HG03469 (cell line): ENCODE data around the gene RALGAPA2.

Source experiments
- ATAC-seq: cut with Tn5 transposase; IDR thresholded peaks from one replicate; pipeline ENCODE4 v1.9.1; 2021; ENCODE audit warnings: mild to moderate bottlenecking, moderate library complexity, moderate number of reproducible peaks; ENCODE audit not compliant: unreplicated experiment

Gene RALGAPA2

DNA sequence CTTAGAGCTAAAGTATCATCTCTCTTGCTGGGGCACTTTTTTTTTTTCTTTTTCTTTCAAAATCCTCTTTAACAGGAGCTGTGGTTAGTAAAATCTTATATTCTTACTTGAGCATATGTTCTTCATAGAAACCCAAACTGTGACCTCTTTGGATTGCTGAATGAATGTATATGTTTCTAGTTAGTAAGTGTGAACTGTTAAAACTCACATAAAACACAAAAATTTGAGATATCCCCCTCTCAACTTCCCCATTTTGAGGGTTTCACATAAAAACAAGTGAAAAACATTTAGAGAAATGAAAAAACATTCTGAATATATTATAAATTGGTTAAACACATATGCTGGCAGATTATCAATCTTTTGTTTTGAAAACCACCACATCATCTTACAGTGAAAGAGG lies 266.4 kb downstream of the RALGAPA2 start:
- ATAC-seq = no peak

- ATAC-seq = no peak
Measured at GRCh38 chr20:20443504-20443903, 268.9 kb downstream of the RALGAPA2 start.

DNA sequence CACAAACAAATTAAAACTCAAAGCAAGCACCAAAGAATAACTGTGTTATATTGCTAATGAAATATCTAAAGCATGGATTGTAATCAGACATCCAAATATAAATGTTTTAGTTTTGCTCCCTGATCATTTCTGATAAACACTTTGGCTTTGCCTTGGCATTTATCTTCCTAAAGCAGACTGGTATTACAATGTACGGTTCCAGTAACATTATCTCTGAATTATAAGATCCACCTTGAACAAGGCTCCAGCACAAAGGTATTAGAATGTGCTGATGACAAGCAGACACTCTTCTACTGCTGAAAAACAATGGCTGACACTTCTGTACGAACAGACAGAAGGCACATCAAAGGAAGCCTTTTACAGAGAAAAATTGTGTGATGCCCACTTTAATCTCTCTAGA lies 270.0 kb downstream of the RALGAPA2 start:
- no peak for ATAC-seq

DNA sequence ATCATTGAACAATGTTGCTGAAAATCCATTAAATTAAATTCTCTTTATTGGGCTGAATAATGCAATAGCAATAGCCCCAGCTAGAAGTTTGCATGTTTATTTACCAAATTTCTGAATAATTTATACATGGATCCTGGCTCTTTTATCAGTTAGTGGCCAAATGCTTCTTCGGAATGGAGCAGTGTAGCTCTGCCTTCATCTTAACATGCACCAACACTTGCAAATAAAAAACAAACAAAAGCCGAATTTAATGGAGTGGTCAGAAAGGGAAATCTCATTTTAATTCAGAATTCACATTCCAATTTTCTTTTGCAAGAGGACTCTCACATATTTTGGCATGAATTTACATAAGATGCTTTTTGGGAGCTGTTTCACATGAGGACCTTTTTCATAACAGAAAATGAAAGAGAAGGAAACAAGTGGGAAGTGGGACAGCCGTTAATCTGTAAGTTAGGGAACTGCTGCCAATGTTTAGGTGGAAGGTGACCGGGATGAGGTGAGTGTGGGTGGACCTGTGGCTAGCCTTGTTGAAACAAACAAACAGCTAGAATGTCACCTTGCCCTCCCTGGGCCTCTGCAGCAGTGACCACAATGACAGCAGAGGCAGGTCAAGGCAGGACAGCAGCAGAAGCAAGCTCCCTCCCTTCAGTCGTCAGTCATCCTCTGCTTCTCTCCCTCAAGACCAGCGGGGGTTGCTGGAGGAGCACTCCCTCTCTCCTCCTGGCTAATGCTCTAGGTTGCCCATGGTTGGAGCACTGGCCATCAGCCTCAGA lies 271.4 kb downstream of the RALGAPA2 start:
- ATAC-seq = no peak

GRCh38 chr20:20440481-20440880 lies 272.0 kb downstream of the RALGAPA2 start:
- no peak for ATAC-seq

GRCh38 chr20:20439602-20440190 lies 272.7 kb downstream of the RALGAPA2 start:
- no peak for ATAC-seq

GRCh38 chr20:20437314-20437713 lies 275.1 kb downstream of the RALGAPA2 start:
- no peak for ATAC-seq

DNA sequence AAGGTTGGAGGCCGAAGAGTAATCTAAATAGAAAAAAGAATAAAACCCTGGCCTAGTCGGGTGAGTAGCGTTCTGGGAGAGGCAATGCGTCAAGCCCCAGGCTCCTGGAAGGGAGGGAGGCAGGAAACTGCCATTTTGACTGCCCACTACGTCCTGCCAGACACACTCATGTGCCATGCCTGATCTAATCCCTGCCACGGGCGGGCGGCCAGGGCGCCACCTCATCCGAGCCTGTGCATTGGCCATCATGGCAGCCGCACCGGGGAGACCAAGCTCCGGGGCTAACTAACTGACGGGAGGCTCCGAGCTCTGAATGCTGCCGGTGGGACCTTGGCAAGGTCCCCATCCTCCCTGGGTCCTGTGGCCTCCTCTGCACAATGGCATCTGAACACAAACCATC lies 275.8 kb downstream of the RALGAPA2 start:
- no peak for ATAC-seq

DNA sequence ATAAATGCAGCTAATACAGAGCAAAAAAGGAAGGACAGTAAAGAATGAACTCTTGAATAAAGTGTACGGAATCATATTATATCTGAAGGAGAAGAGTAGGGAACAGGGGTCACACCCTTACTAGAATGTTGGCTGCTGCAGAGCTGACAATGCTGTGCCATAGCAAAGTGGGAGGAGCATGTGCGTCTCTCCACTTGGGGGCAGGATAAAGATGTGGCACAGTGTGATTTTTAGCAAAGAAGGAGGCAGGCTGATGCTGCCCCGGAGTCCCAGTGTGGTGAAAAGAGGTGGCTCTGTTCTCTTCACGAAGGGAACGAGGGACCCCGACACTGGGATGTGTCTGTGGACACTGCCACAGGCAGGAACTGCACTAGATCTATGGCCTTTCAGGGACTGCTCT lies 277.0 kb downstream of the RALGAPA2 start:
- ATAC-seq = no peak

DNA sequence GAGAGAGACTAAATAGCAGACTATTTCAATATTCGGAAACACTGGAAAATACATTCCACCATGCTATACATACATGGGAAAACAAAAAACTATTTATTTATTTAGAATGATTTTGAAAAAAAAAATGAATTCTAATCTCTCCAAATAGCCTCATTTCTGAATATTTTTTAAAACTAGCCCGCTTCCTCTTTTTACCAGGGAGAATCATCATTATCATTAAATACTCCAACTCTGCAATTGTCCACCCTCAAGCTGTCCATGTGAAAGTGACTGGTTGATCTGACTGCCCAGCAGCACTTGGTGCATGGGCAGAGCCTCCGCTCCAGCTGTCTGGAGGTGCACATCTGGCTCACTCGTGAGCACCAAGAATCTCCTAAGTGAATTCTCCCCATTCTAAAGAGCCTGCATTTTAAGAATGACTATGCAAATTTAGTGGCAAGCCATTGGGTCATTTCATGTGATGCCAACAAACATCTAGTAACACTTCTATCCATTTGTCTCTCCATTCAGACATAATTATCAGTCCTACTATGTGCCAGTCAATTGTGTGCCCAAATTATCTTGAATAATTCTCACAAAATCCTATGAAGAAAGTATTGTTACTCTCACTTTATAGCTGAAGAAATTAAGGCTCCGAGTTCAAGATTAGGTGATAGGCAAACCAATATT lies 279.7 kb downstream of the RALGAPA2 start:
- no peak for ATAC-seq

DNA sequence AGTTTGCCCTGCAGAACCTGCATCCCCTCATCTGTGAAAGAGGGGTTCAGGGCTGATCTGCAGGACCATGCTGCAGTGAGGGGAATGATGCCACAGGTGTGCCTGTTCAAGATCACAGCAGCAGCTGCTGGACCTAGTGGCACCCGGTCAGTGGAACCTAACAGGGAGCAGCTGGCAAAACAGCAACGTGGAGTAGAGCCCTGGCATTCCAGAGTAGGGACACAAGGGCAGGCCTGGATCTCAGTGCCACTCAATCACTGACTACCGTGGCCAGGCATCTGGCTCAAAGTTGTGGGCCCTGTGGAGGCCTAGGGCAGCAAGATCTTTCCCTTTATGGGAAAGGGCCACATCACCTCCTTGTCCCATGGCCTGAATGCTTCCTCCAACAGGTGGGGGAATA lies 282.4 kb downstream of the RALGAPA2 start:
- no peak for ATAC-seq

DNA sequence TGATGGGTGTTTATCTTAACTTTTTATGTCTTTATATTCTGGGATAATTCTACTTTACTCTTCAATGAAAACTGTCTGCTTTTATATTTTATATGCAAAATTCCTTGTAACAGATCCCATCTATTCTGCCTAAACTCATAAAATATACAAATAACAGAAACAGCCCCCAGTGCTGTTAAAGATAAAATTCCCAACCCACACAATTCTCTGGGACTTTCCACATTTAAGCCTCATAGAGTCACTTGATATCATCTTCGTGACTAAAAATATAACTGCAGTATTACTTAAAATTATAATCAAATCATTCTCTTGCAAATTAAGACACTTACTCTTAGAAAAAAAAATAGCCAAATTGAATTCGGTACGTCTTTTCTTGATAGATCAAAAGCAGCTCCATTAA lies 284.4 kb downstream of the RALGAPA2 start:
- no peak for ATAC-seq

DNA sequence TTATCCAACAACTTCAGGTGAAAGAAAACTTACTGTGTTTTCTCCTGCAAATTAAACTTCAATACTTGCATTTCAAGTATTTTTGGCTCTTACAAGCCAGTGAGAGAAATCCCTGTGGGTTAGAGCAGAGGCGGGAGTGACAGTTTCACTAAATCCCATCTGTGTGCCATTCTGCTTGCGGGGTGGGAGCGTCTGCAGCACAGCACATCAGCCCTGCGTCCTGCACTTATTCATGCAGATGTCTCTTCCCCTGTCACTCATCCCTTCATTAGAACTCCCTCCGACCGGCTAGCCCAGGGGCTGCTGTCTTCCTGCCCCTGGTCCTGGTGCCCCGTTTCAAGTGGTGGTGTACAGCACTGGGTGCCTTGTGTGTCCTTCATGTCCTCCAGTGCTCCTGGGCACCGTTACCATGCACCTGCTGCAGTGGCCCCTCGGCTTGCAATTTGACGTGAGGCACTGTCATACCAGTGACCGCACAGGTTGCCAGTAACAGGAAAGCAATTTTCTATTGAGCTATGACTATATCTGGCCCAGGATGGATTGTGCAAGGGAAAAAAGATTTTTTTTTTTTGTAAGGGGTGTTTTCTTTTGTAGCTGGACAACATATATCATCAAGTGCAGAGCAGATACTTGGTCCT lies 285.1 kb downstream of the RALGAPA2 start:
- no peak for ATAC-seq

DNA sequence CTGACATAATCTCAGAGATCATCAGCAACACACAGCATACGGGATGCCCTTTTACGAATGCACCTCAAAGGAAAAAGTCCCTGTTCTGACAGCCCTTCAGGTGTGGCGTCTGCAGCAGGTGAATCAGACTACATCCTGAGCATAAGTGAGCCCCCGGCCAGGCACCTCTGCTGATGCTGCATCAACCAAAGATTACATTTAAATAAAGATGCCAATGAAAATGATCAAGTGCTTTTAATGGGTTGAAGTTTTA lies 285.9 kb downstream of the RALGAPA2 start:
- no peak for ATAC-seq

DNA sequence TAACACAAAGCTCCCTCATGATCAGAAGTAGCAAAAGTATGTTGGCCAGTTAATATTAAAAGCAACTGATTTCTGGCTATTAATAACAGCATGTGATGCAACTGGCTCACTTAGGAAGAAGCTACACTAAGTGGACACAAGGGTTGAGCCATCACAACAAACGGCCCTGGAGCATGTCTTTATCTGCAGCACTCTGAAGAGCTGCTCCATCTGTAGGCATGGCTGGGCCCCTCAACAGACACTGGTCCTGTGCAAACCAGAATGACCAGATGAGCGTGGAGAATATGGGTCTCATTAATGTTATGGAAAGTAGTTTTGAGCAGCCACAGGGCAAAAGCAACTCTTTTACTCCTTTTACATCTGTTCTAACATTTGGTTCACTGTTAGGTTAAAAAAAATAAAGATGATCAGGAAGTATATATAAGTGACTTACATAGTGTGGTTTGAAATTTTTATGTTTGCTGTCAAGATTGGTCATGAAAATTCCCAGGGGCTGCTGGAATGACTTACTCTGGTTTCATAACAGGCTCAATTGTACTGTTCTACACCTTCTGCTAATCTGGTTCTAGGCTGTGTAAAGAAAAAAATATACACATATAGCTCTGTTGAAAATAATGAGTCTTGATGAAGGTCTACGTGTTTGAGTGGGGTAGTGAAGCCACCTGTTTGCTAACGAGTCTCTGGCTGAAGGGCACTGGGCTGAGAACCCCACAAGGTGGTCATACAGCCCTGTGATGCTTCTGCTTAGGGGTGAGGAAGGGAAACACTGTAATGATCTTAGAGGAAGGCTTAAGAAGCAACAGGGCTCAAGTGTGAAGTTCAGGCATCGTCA lies 286.4 kb downstream of the RALGAPA2 start:
- ATAC-seq = no peak

DNA sequence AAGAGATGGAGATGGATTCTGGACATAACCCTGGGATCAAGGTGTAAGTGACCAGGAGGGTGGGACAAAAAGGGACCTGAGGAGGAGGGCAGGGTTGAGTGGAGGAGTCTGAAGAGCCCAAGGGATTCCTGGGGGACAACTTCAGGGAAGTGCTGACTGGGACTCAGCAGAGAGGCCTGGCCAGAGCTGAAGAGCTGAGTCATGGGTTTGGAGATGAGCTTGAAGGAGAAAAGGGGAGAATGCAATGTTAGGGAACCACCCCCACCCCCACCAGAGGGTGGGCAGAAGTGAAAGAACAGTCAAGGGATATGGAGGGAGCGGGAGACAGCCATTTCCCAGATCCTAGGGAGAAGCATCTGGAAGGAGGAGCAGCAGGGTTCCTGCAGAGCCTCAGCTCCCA lies 289.3 kb downstream of the RALGAPA2 start:
- ATAC-seq = no peak

DNA sequence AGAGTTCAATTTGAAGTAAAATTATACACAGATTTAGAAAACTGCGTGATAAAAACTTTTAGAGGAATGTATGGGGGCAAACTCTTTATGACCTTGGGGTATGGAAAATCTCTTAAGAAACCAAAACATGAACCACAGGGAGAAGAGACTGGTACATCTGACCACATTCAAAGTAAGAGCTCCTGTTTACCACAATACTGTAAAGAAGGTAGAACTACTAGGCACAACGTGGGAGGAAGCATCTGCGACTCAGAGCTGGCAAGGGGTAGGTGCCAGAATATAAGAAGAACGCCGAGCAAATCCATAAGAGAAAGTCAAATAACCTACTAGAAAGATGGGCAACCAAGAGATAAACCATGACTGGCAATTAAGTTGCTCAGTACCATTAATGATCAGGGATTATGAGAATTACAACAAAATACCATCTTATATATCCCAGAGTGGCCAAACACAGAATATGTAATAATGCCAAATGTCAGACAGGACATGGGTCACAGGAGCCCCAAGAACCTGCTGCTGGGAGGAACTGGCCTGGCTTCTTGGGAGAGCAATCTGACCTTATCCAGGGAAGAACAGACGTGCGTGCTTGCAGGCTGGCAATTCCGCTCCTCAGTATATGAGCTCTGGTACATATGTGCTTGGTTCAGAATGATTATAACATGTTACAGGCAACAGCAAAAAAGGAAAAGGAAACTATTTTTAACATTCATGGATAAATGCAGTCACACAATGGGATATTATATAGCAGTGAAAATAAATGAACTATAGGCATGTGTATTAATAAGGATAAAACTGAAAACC lies 294.4 kb downstream of the RALGAPA2 start:
- ATAC-seq = no peak

- ATAC-seq = no peak
Measured at GRCh38 chr20:20415321-20415720, 297.1 kb downstream of the RALGAPA2 start.

- ATAC-seq = no peak
Measured at GRCh38 chr20:20414640-20415220, 297.7 kb downstream of the RALGAPA2 start.

GRCh38 chr20:20413810-20414281 lies 298.6 kb downstream of the RALGAPA2 start:
- no peak for ATAC-seq
